Upper lobe of left lung (tissue), 6 donors: ENCODE data around the gene MCF2L2. TPM values are rescaled to one million over a fixed set of nuclear protein-coding genes. Genes with fewer than 3 reads are reported as not detected.

Source experiments
- ATAC-seq, 2 donors: fragments of 200-7000 bp; cut with Tn5 transposase; one replicate each; pipeline ENCODE4 v1.9.1; 2022; ENCODE audit warnings: mild to moderate bottlenecking in 2 of 2, moderate library complexity in 2 of 2; ENCODE audit not compliant: low FRiP score in 2 of 2
- DNase-seq, 2 donors: peaks; one replicate each; pipeline ENCODE4 v3.0.0-alpha.2; 2019 to 2020
- H3K27ac ChIP-seq, 4 donors: fragments of 200-600 bp; sonication (generic); one replicate each; pipeline ENCODE4 v1.5.1; 2016 to 2019
- H3K27me3 ChIP-seq, 4 donors: fragments of 200-600 bp; sonication (generic); one replicate each; pipeline ENCODE4 v1.5.1; 2017 to 2019
- H3K36me3 ChIP-seq, 4 donors: fragments of 200-600 bp; sonication (generic); one replicate each; pipeline ENCODE4 v1.5.1; 2016 to 2019
- H3K4me1 ChIP-seq, 4 donors: fragments of 200-600 bp; sonication (generic); one replicate each; pipeline ENCODE4 v1.5.1; 2018 to 2019
- H3K4me3 ChIP-seq, 4 donors: fragments of 200-600 bp; sonication (generic); one replicate each; pipeline ENCODE4 v1.5.1; 2017 to 2019; ENCODE audit warnings: mild to moderate bottlenecking in 2 of 4, moderate library complexity in 1 of 4
- H3K9me3 ChIP-seq, 4 donors: fragments of 200-600 bp; sonication (generic); one replicate each; pipeline ENCODE4 v1.5.1; 2018 to 2019
- CTCF ChIP-seq, 6 experiments: fragments of 450-650 bp in 4 of 6; fragments of 200-600 bp in 2 of 6; sonication (generic) in 2 of 6; IDR thresholded peaks; one replicate each; pipeline ENCODE4 v1.5.1; 2016 to 2019; ENCODE audit warnings: antibody characterized with exemption in 6 of 6
- EP300 ChIP-seq, 4 donors: sonication (generic); formaldehyde crosslinking; IDR thresholded peaks; one replicate each; pipeline ENCODE4 v1.5.1; 2017; ENCODE audit warnings: antibody characterized with exemption in 4 of 4, control low read depth in 2 of 4
- POLR2A ChIP-seq, 4 donors: fragments of 450-650 bp; IDR thresholded peaks; one replicate each; pipeline ENCODE4 v1.5.1; 2016 to 2017; ENCODE audit warnings: antibody characterized with exemption in 4 of 4, mild to moderate bottlenecking in 2 of 4
- POLR2AphosphoS5 ChIP-seq, 2 donors: sonication (generic); formaldehyde crosslinking; IDR thresholded peaks; one replicate each; pipeline ENCODE4 v1.5.1; 2017; ENCODE audit warnings: antibody characterized with exemption in 2 of 2
- WGBS, 2 donors: methylation state at CpG; one replicate each; pipeline ENCODE4 v1.1.5; 2017 to 2018; 5-methylcytosine and 5-hydroxymethylcytosine counted together
- total RNA-seq, 6 donors: library from RNA; depleted of rRNA in 4 of 6; stranded (reverse); fragments of >200 nt in 4 of 6; gene quantifications; one replicate each; pipeline versions ENCODE4 v1.1.0 to v1.2.1, GENCODE V29; 2016 to 2021
- donor health status: DM: no; HTN: no; CAD: no; lungs with moderate emphysema.
- donor health status: DM: no; HTN: yes; CAD: no; lungs with severe emphysema.

MCF2L2 gene
- total RNA-seq, 6 donors from 2014 or later: 0.22 to 2.0 (median 1.2) TPM

- 56 to 57% methylated on average over 10 of the region's 10 CpGs for WGBS, 2 donors
- no peak for DNase-seq
Measured at GRCh38 chr3:183193762-183194689, 234.4 kb downstream of the MCF2L2 start.

GRCh38 chr3:183192650-183193300, 235.6 kb downstream of the MCF2L2 start:
- DNase-seq: no peak
- H3K9me3 ChIP-seq: no peaks in the 10 kb centered on the region
- no peaks in the 10 kb centered on the region for H3K36me3 ChIP-seq
- H3K27ac ChIP-seq: no peak overlapping the region
- H3K27me3 ChIP-seq: no peaks in the 10 kb centered on the region
- H3K4me1 ChIP-seq: no peaks in the 10 kb centered on the region
- no peak for ATAC-seq
- H3K4me3 ChIP-seq: no peak overlapping the region
- WGBS, 2 donors: 96 to 98% methylated on average over 7 of the region's 7 CpGs
- no peak for TF ChIP-seq CTCF (IDR thresholded peaks at IDR 0.05)
- TF ChIP-seq POLR2A (IDR thresholded peaks at IDR 0.05): no peak
- no peak for TF ChIP-seq POLR2AphosphoS5 (IDR thresholded peaks at IDR 0.05)
- TF ChIP-seq EP300 (IDR thresholded peaks at IDR 0.05): no peak

More at GRCh38 chr3:183193762-183194689, 234.4 kb downstream of the MCF2L2 start:
- no peak for ATAC-seq
- no peak overlapping the region for H3K27ac ChIP-seq
- H3K27me3 ChIP-seq: no peaks in the 10 kb centered on the region
- no peaks in the 10 kb centered on the region for H3K4me1 ChIP-seq
- H3K9me3 ChIP-seq: no peaks in the 10 kb centered on the region
- no peak overlapping the region for H3K4me3 ChIP-seq
- H3K36me3 ChIP-seq: no peaks in the 10 kb centered on the region
- TF ChIP-seq POLR2AphosphoS5 (IDR thresholded peaks at IDR 0.05): no peak
- no peak for TF ChIP-seq EP300 (IDR thresholded peaks at IDR 0.05)
- no peak for TF ChIP-seq POLR2A (IDR thresholded peaks at IDR 0.05)
- no peak for TF ChIP-seq CTCF (IDR thresholded peaks at IDR 0.05)

- Histone ChIP-seq H3K4me3 (no peak overlapping the region), H3K27ac (no peak overlapping the region), H3K27me3 (no peaks in the 10 kb centered on the region), H3K36me3 (no peaks in the 10 kb centered on the region), H3K4me1 (peaks cover 12 to 15% (median 13%) of the 10 kb centered on the region in 4 donors), H3K9me3 (no peaks in the 10 kb centered on the region)
- no peak for DNase-seq
- TF ChIP-seq POLR2AphosphoS5 (IDR thresholded peaks at IDR 0.05): no peak
- no peak for TF ChIP-seq CTCF (IDR thresholded peaks at IDR 0.05)
- TF ChIP-seq POLR2A (IDR thresholded peaks at IDR 0.05): no peak
- TF ChIP-seq EP300 (IDR thresholded peaks at IDR 0.05): no peak
- ATAC-seq: no peak
- 86 to 90% methylated on average over 4 of the region's 4 CpGs for WGBS, 2 donors
Measured at GRCh38 chr3:183189641-183190040, 238.8 kb downstream of the MCF2L2 start.

- peak in 1 of 2 donors; percentile 52 for DNase-seq
- WGBS, 2 donors: 61 to 75% methylated on average over 7 of the region's 7 CpGs
Measured at GRCh38 chr3:183188895-183189462, 239.4 kb downstream of the MCF2L2 start.

More at GRCh38 chr3:183188895-183189462, 239.4 kb downstream of the MCF2L2 start:
- no peak for TF ChIP-seq POLR2A (IDR thresholded peaks at IDR 0.05)
- peak in 3 of 6 experiments; percentile 17 to 31 (median 26) for TF ChIP-seq CTCF (IDR thresholded peaks at IDR 0.05)
- TF ChIP-seq POLR2AphosphoS5 (IDR thresholded peaks at IDR 0.05): no peak
- H3K9me3 ChIP-seq: no peaks in the 10 kb centered on the region
- H3K27ac ChIP-seq: no peak overlapping the region
- H3K4me1 ChIP-seq: peaks cover 12 to 15% (median 13%) of the 10 kb centered on the region in 4 donors
- no peaks in the 10 kb centered on the region for H3K27me3 ChIP-seq
- ATAC-seq: peak; percentile 53 to 62
- H3K36me3 ChIP-seq: no peaks in the 10 kb centered on the region
- no peak overlapping the region for H3K4me3 ChIP-seq
